Stromal cell of bone marrow (primary cell): ENCODE results near the gene LAMB3.

ENCODE experiments used
- DNase-seq: peaks from one replicate; pipeline ENCODE4 v3.0.0-alpha.2; 2012; ENCODE audit warnings: low read depth

The LAMB3 gene

GRCh38 chr1:209633335-209633997, 18.8 kb downstream of the LAMB3 start:
- no peak for DNase-seq

GRCh38 chr1:209630383-209631225, 21.6 kb downstream of the LAMB3 start:
- DNase-seq, result no peak

- DNase-seq, result no peak
Measured at GRCh38 chr1:209629621-209630382, 22.4 kb downstream of the LAMB3 start.

GRCh38 chr1:209628618-209629299, 23.5 kb downstream of the LAMB3 start:
- DNase-seq, result no peak

- DNase-seq, result no peak
Measured at GRCh38 chr1:209627732-209628196, 24.5 kb downstream of the LAMB3 start.

GRCh38 chr1:209627027-209627731, 25.0 kb downstream of the LAMB3 start:
- DNase-seq, result no peak

- DNase-seq, result no peak
Measured at GRCh38 chr1:209626346-209627026, 25.7 kb downstream of the LAMB3 start.

GRCh38 chr1:209625791-209626285, 26.4 kb downstream of the LAMB3 start:
- DNase-seq, result no peak

GRCh38 chr1:209624558-209625549, 27.4 kb downstream of the LAMB3 start:
- no peak for DNase-seq

GRCh38 chr1:209622841-209623829, 29.1 kb downstream of the LAMB3 start:
- DNase-seq, result no peak

GRCh38 chr1:209621741-209622655, 30.2 kb downstream of the LAMB3 start:
- DNase-seq, result no peak

GRCh38 chr1:209621286-209621685, 30.9 kb downstream of the LAMB3 start:
- no peak for DNase-seq

GRCh38 chr1:209620487-209620884, 31.7 kb downstream of the LAMB3 start:
- DNase-seq, result no peak

GRCh38 chr1:209619696-209620486, 32.3 kb downstream of the LAMB3 start:
- no peak for DNase-seq

GRCh38 chr1:209618756-209619420, 33.3 kb downstream of the LAMB3 start:
- DNase-seq, result no peak

- no peak for DNase-seq
Measured at GRCh38 chr1:209618291-209618690, 33.9 kb downstream of the LAMB3 start.
